Measurements from ENCODE around the gene PLA1A.

DNA sequence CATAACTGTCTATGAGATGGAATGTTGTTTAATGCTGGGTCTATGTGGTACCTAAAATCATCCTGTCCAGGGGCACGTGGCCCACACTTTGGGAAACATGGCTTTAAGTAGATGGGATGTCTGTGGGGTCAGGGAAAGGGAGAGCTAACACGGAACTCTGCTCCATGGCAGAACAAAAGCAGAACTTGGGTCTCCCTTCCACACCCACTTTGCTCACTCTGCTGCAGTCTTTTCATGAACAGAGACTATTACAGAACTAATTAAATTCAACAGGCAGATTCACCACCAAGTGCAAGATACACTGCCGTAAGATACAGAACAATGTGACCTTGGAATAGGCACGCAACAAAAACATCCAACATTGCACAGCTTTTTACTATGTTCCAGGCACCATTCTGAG, 34.5 kb downstream of the PLA1A start:
- no peak for TF ChIP-seq RFX5 (IDR thresholded peaks at IDR 0.05; ENCODE audit: low read depth, low read length)
- TF ChIP-seq, protein P1, sequence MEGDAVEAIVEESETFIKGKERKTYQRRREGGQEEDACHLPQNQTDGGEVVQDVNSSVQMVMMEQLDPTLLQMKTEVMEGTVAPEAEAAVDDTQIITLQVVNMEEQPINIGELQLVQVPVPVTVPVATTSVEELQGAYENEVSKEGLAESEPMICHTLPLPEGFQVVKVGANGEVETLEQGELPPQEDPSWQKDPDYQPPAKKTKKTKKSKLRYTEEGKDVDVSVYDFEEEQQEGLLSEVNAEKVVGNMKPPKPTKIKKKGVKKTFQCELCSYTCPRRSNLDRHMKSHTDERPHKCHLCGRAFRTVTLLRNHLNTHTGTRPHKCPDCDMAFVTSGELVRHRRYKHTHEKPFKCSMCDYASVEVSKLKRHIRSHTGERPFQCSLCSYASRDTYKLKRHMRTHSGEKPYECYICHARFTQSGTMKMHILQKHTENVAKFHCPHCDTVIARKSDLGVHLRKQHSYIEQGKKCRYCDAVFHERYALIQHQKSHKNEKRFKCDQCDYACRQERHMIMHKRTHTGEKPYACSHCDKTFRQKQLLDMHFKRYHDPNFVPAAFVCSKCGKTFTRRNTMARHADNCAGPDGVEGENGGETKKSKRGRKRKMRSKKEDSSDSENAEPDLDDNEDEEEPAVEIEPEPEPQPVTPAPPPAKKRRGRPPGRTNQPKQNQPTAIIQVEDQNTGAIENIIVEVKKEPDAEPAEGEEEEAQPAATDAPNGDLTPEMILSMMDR (conservative IDR thresholded peaks at IDR 0.05; ENCODE audit: low read depth, low read length) = no peak
- no peak for TF ChIP-seq MXI1 (IDR thresholded peaks at IDR 0.05; ENCODE audit: borderline replicate concordance, low read depth, low read length)
- no peak for TF ChIP-seq POLR2A (IDR thresholded peaks at IDR 0.05; ENCODE audit: low read depth, low read length)
- no peak for TF ChIP-seq CHD1 (IDR thresholded peaks at IDR 0.05; ENCODE audit: low read depth, low read length)
- no peak for TF ChIP-seq MAZ (IDR thresholded peaks at IDR 0.05; ENCODE audit: borderline replicate concordance, low read depth, low read length)
- TF ChIP-seq RAD21 (IDR thresholded peaks at IDR 0.05; ENCODE audit: low read length) = no peak
- no peak for TF ChIP-seq MAFK (IDR thresholded peaks at IDR 0.05; ENCODE audit: low read depth, low read length)
- TF ChIP-seq, protein P2, sequence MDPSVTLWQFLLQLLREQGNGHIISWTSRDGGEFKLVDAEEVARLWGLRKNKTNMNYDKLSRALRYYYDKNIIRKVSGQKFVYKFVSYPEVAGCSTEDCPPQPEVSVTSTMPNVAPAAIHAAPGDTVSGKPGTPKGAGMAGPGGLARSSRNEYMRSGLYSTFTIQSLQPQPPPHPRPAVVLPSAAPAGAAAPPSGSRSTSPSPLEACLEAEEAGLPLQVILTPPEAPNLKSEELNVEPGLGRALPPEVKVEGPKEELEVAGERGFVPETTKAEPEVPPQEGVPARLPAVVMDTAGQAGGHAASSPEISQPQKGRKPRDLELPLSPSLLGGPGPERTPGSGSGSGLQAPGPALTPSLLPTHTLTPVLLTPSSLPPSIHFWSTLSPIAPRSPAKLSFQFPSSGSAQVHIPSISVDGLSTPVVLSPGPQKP (IDR thresholded peaks at IDR 0.05; ENCODE audit: borderline replicate concordance, low read depth, low read length) = no peak
- TF ChIP-seq, protein P3, sequence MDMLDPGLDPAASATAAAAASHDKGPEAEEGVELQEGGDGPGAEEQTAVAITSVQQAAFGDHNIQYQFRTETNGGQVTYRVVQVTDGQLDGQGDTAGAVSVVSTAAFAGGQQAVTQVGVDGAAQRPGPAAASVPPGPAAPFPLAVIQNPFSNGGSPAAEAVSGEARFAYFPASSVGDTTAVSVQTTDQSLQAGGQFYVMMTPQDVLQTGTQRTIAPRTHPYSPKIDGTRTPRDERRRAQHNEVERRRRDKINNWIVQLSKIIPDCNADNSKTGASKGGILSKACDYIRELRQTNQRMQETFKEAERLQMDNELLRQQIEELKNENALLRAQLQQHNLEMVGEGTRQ (IDR thresholded peaks at IDR 0.05; ENCODE audit: low read depth, low read length) = no peak
- no peak for TF ChIP-seq BHLHE40 (IDR thresholded peaks at IDR 0.05; ENCODE audit: low read depth, low read length)
- TF ChIP-seq SMC3 (IDR thresholded peaks at IDR 0.05; ENCODE audit: low read depth, low read length) = no peak

Data from IMR-90 (cell line).